WTC11 (cell line): ENCODE measurements around the gene ITPR1. TPM values are rescaled to one million over a fixed set of nuclear protein-coding genes. Genes with fewer than 3 reads are reported as not detected.

Source experiments
- ATAC-seq: fragments of 200-7000 bp; cut with Tn5 transposase; 2 replicates; pipeline ENCODE4 v1.10.0; 2021; ENCODE audit warnings: mild to moderate bottlenecking, moderate library complexity
- CTCF ChIA-PET: fragments of 300-600 bp; sonication (Branson Sonifier 250); formaldehyde crosslinking; loops from one replicate; lab custom pipeline; 2021; ENCODE audit warnings: antibody characterized with exemption; lab: Charles Lee
- POLR2A ChIA-PET: fragments of 350-600 bp; sonication (Branson Sonifier 250); formaldehyde crosslinking; loops from one replicate; lab custom pipeline; 2021; ENCODE audit warnings: antibody characterized with exemption; lab: Charles Lee
- DNase-seq: peaks from one replicate; pipeline ENCODE4 v3.0.0; 2021; ENCODE audit warnings: low spot score
- H3K27ac Mint-ChIP-seq: 2 replicates; pipeline ENCODE4 v1.8.0; 2021; ENCODE audit warnings: mixed read lengths
- H3K27me3 Mint-ChIP-seq: 2 replicates; pipeline ENCODE4 v1.8.0; 2021; ENCODE audit warnings: low read depth, mild to moderate bottlenecking, moderate library complexity, mixed read lengths
- H3K36me3 Mint-ChIP-seq: 2 replicates; pipeline ENCODE4 v1.8.0; 2021; ENCODE audit warnings: mixed read lengths
- H3K4me1 Mint-ChIP-seq: 2 replicates; pipeline ENCODE4 v1.8.0; 2022; ENCODE audit warnings: mixed read lengths
- H3K4me3 Mint-ChIP-seq: 2 replicates; pipeline ENCODE4 v1.8.0; 2021; ENCODE audit warnings: mild to moderate bottlenecking, moderate library complexity, mixed read lengths
- H3K9me3 Mint-ChIP-seq: 2 replicates; pipeline ENCODE4 v1.8.0; 2021; ENCODE audit warnings: mixed read lengths
- ATF2 ChIP-seq: sonication (generic); formaldehyde crosslinking; IDR thresholded peaks from 2 replicates; pipeline ENCODE4 v1.8.1; 2022; ENCODE audit warnings: low read depth, missing genetic modification reagents, borderline replicate concordance
- ATF3 ChIP-seq: sonication (generic); formaldehyde crosslinking; conservative IDR thresholded peaks from 2 replicates; pipeline ENCODE4 v1.8.1; 2022; ENCODE audit warnings: mild to moderate bottlenecking, missing genetic modification reagents
- CBFB ChIP-seq: sonication (generic); formaldehyde crosslinking; IDR thresholded peaks from 2 replicates; pipeline ENCODE4 v1.8.1; 2022; ENCODE audit warnings: mild to moderate bottlenecking, low read depth, missing genetic modification reagents
- CDX4 ChIP-seq: fragments of 250-450 bp; sonication (Bioruptor Pico); IDR thresholded peaks from 2 replicates; pipeline ENCODE4 v1.9.0; 2021; ENCODE audit warnings: moderate library complexity, mild to moderate bottlenecking, inconsistent platforms, borderline replicate concordance
- CREB1 ChIP-seq: sonication (generic); formaldehyde crosslinking; IDR thresholded peaks from 2 replicates; pipeline ENCODE4 v1.8.0; 2023; ENCODE audit warnings: mild to moderate bottlenecking, missing genetic modification reagents
- ESRRA ChIP-seq: sonication (generic); formaldehyde crosslinking; IDR thresholded peaks from 2 replicates; pipeline ENCODE4 v1.8.1; 2022; ENCODE audit warnings: mild to moderate bottlenecking, missing genetic modification reagents, borderline replicate concordance
- FOXK1 ChIP-seq: sonication (generic); formaldehyde crosslinking; IDR thresholded peaks from 2 replicates; pipeline ENCODE4 v1.8.0; 2022; ENCODE audit warnings: mild to moderate bottlenecking, moderate library complexity, missing genetic modification reagents
- FOXP1 ChIP-seq: sonication (generic); formaldehyde crosslinking; IDR thresholded peaks from 2 replicates; pipeline ENCODE4 v1.8.0; 2022; ENCODE audit warnings: missing genetic modification reagents, mild to moderate bottlenecking, moderate library complexity, borderline replicate concordance
- GRHL2 ChIP-seq: fragments of 250-450 bp; sonication (Bioruptor Pico); IDR thresholded peaks from 2 replicates; pipeline ENCODE4 v1.8.0; 2022; ENCODE audit warnings: mild to moderate bottlenecking, moderate library complexity; ENCODE audit not compliant: insufficient replicate concordance, severe bottlenecking
- HMGA2 ChIP-seq: fragments of 250-450 bp; sonication (Bioruptor Pico); IDR thresholded peaks from 2 replicates; pipeline ENCODE4 v1.4.0; 2021; ENCODE audit warnings: mild to moderate bottlenecking, moderate library complexity
- JUN ChIP-seq: sonication (generic); formaldehyde crosslinking; IDR thresholded peaks from 2 replicates; pipeline ENCODE4 v1.8.0; 2023; ENCODE audit warnings: mild to moderate bottlenecking, missing genetic modification reagents
- MLX ChIP-seq: sonication (generic); formaldehyde crosslinking; IDR thresholded peaks from 2 replicates; pipeline ENCODE4 v1.8.1; 2023; ENCODE audit warnings: mild to moderate bottlenecking, missing genetic modification reagents, moderate library complexity
- NR2C2 ChIP-seq: sonication (generic); formaldehyde crosslinking; IDR thresholded peaks from 2 replicates; pipeline ENCODE4 v1.8.0; 2022; ENCODE audit warnings: mild to moderate bottlenecking, missing genetic modification reagents
- NR3C1 ChIP-seq: sonication (generic); formaldehyde crosslinking; conservative IDR thresholded peaks from 2 replicates; pipeline ENCODE4 v1.8.1; 2023; ENCODE audit warnings: low read depth, mild to moderate bottlenecking, missing genetic modification reagents
- SMAD3 ChIP-seq: sonication (generic); formaldehyde crosslinking; IDR thresholded peaks from 2 replicates; pipeline ENCODE4 v1.8.0; 2022; ENCODE audit warnings: missing genetic modification reagents, mild to moderate bottlenecking, borderline replicate concordance
- ZNF121 ChIP-seq: sonication (generic); formaldehyde crosslinking; IDR thresholded peaks from 2 replicates; pipeline ENCODE4 v1.8.0; 2023; ENCODE audit warnings: missing genetic modification reagents
- ZNF138 ChIP-seq: sonication (generic); formaldehyde crosslinking; conservative IDR thresholded peaks from 2 replicates; pipeline ENCODE4 v1.8.1; 2022; ENCODE audit warnings: mild to moderate bottlenecking, moderate library complexity, missing genetic modification reagents
- ZNF232 ChIP-seq: sonication (generic); formaldehyde crosslinking; IDR thresholded peaks from 2 replicates; pipeline ENCODE4 v1.8.0; 2022; ENCODE audit warnings: mild to moderate bottlenecking, missing genetic modification reagents
- ZNF317 ChIP-seq: sonication (generic); formaldehyde crosslinking; IDR thresholded peaks from 2 replicates; pipeline ENCODE4 v1.8.1; 2023; ENCODE audit warnings: low read depth, mild to moderate bottlenecking, moderate library complexity, missing genetic modification reagents, borderline replicate concordance
- ZNF425 ChIP-seq: fragments of 250-450 bp; sonication (Bioruptor Pico); conservative IDR thresholded peaks from 2 replicates; pipeline ENCODE4 v1.9.0; 2021; ENCODE audit warnings: mild to moderate bottlenecking
- total RNA-seq: library from RNA; stranded (reverse); gene quantifications from 3 replicates; pipeline ENCODE4 v1.2.3, GENCODE V29; 2021
- TF ChIP-seq, protein P1 (sequence below): fragments of 250-450 bp; sonication (Bioruptor Pico); IDR thresholded peaks from 2 replicates; pipeline ENCODE4 v1.9.0; 2021; ENCODE audit warnings: mild to moderate bottlenecking, borderline replicate concordance

ITPR1 gene
- total RNA-seq, 1 experiment from 2014 or later: 11.8 TPM

- Mint-ChIP-seq H3K36me3 (no peaks in the 10 kb centered on the region), H3K4me1 (peaks cover 6% of the 10 kb centered on the region), H3K27me3 (no peaks in the 10 kb centered on the region), H3K4me3 (no peak overlapping the region), H3K9me3 (peaks cover 5% of the 10 kb centered on the region; the same call in 1 of the 2 replicates), H3K27ac (no peak overlapping the region)
- ATAC-seq: no peak
- no peak for DNase-seq
- ChIA-PET POLR2A (no interaction called here), CTCF (interaction anchor here (1.1 to 2.1 kb wide), 2 partner anchors 90 to 175 kb away, joined by 3 to 6 read pairs; no protein-coding TSS in a partner anchor)
- TF ChIP-seq MLX (no peak), ZNF425 (CRISPR knock-in tag) (no peak), ZNF121 (CRISPR knock-in tag) (no peak), CREB1 (CRISPR knock-in tag) (no peak), JUN (CRISPR knock-in tag) (no peak), ATF2 (CRISPR knock-in tag) (no peak), ZNF317 (no peak), ZNF232 (CRISPR knock-in tag) (no peak), FOXP1 (CRISPR knock-in tag) (no peak), SMAD3 (CRISPR knock-in tag) (no peak), NR2C2 (no peak), ATF3 (CRISPR knock-in tag) (no peak), GRHL2 (CRISPR knock-in tag) (no peak), NR3C1 (CRISPR knock-in tag) (no peak), CDX4 (CRISPR knock-in tag) (no peak), ZNF138 (no peak)
Measured at GRCh38 chr3:4886448-4886847, 393.3 kb downstream of the ITPR1 start.

DNA sequence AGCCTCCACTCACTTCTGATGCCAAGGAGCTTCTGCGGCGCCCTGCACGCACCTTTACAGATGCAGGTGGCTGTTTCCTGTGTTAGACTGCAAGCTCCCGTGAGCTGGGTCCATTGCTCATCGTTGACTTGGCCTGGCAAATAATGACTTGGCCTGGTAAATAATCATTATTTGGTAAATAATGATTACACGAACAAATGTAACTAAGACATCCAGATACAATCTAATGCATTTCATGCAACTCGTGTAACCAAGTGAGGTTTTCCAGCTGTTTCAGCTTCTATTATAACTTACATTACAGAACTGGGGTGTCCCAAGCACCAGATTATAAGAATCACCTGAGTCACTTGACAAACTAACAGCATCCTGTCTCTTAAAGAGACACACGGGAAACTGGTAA lies 394.0 kb downstream of the ITPR1 start:
- no peaks in the 10 kb centered on the region for H3K36me3 Mint-ChIP-seq
- H3K27ac Mint-ChIP-seq: no peak overlapping the region
- ATAC-seq: no peak
- no peaks in the 10 kb centered on the region for H3K27me3 Mint-ChIP-seq
- ChIA-PET POLR2A (no interaction called here), CTCF (interaction anchor here (1.1 to 2.1 kb wide), 2 partner anchors 89 to 175 kb away, joined by 3 to 6 read pairs; no protein-coding TSS in a partner anchor)
- no peak for DNase-seq
- peaks cover 6% of the 10 kb centered on the region for H3K4me1 Mint-ChIP-seq
- H3K9me3 Mint-ChIP-seq: peaks cover 5% of the 10 kb centered on the region; the same call in 1 of the 2 replicates
- H3K4me3 Mint-ChIP-seq: no peak overlapping the region
- TF ChIP-seq ATF2 (CRISPR knock-in tag) (no peak), FOXK1 (no peak), HMGA2 (CRISPR knock-in tag) (no peak), CBFB (no peak), ESRRA (no peak), ATF3 (CRISPR knock-in tag) (no peak)
- TF ChIP-seq, protein P1, sequence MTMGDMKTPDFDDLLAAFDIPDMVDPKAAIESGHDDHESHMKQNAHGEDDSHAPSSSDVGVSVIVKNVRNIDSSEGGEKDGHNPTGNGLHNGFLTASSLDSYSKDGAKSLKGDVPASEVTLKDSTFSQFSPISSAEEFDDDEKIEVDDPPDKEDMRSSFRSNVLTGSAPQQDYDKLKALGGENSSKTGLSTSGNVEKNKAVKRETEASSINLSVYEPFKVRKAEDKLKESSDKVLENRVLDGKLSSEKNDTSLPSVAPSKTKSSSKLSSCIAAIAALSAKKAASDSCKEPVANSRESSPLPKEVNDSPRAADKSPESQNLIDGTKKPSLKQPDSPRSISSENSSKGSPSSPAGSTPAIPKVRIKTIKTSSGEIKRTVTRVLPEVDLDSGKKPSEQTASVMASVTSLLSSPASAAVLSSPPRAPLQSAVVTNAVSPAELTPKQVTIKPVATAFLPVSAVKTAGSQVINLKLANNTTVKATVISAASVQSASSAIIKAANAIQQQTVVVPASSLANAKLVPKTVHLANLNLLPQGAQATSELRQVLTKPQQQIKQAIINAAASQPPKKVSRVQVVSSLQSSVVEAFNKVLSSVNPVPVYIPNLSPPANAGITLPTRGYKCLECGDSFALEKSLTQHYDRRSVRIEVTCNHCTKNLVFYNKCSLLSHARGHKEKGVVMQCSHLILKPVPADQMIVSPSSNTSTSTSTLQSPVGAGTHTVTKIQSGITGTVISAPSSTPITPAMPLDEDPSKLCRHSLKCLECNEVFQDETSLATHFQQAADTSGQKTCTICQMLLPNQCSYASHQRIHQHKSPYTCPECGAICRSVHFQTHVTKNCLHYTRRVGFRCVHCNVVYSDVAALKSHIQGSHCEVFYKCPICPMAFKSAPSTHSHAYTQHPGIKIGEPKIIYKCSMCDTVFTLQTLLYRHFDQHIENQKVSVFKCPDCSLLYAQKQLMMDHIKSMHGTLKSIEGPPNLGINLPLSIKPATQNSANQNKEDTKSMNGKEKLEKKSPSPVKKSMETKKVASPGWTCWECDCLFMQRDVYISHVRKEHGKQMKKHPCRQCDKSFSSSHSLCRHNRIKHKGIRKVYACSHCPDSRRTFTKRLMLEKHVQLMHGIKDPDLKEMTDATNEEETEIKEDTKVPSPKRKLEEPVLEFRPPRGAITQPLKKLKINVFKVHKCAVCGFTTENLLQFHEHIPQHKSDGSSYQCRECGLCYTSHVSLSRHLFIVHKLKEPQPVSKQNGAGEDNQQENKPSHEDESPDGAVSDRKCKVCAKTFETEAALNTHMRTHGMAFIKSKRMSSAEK: no peak
